GM12878 (cell line): ENCODE measurements around the gene PRKCI. TPM values are rescaled to one million over a fixed set of nuclear protein-coding genes. Genes with fewer than 3 reads are reported as not detected.

Experiments used
- ATAC-seq: fragments of 200-7000 bp; cut with Tn5 transposase; 3 replicates; pipeline ENCODE4 v1.9.1; 2020; ENCODE audit warnings: mild to moderate bottlenecking, moderate library complexity
- BruUV-seq: library from RNA; stranded (reverse); fragments of 400-500 nt; replicated peaks from 2 replicates; lab custom pipeline; 2021; lab: Mats Ljungman, UMichigan
- CTCF ChIA-PET: fragments of 300-600 bp; sonication (Branson Sonifier 250); formaldehyde crosslinking; extraction: SDS; loops from one replicate; lab custom pipeline; 2021; ENCODE audit warnings: inconsistent platforms; lab: Yijun Ruan, JAX
- POLR2A ChIA-PET: fragments of 350-600 bp; formaldehyde crosslinking; extraction: SDS; loops from one replicate; lab custom pipeline; 2021; ENCODE audit warnings: inconsistent platforms; lab: Charles Lee
- RAD21 ChIA-PET: fragments of 300-600 bp; sonication (Branson Sonifier 250); formaldehyde crosslinking; loops from one replicate; lab custom pipeline; 2023; ENCODE audit warnings: antibody characterized with exemption; ENCODE audit not compliant: unreplicated experiment; lab: Charles Lee
- SMC1A ChIA-PET: fragments of 300-600 bp; sonication (Branson Sonifier 250); formaldehyde crosslinking; loops from one replicate; lab custom pipeline; 2023; ENCODE audit not compliant: unreplicated experiment, uncharacterized antibody; lab: Charles Lee
- DNase-seq: peaks from one replicate; pipeline ENCODE4 v3.0.0-alpha.2; 2011; ENCODE audit warnings: low read depth, low spot score
- FAIRE-seq: peaks from 3 replicates; lab custom pipeline; 2011; peaks lifted over from hg19 to GRCh38; lab: Jason Lieb, UNC
- H2AFZ ChIP-seq: 2 replicates; pipeline ENCODE4 v1.6.0; 2011; ENCODE audit warnings: low read depth, low read length, control low read depth; ENCODE audit not compliant: control insufficient read depth
- H3K27ac ChIP-seq: 2 replicates; pipeline ENCODE4 v1.5.1; 2011; ENCODE audit warnings: control low read depth; ENCODE audit not compliant: control insufficient read depth, insufficient read depth
- H3K27me3 ChIP-seq, 2 experiments: replicated peaks in 1 of 2; 2 replicates each; pipeline versions ENCODE4 v1.6.0 to v1.6.1; 2011; ENCODE audit warnings: low read length in 1 of 2; ENCODE audit not compliant: control insufficient read depth in 2 of 2, insufficient read depth in 2 of 2
- H3K36me3 ChIP-seq, 2 experiments: 2 replicates each; pipeline ENCODE4 v1.5.1; 2011; ENCODE audit warnings: low read length in 1 of 2; ENCODE audit not compliant: control insufficient read depth in 2 of 2, insufficient read depth in 2 of 2
- H3K4me1 ChIP-seq: 2 replicates; pipeline ENCODE4 v1.6.1; 2011; ENCODE audit warnings: mild to moderate bottlenecking, low read length, moderate library complexity, mixed read lengths; ENCODE audit not compliant: control insufficient read depth, insufficient read depth
- H3K4me2 ChIP-seq: 2 replicates; pipeline ENCODE4 v1.6.0; 2011; ENCODE audit warnings: control low read depth; ENCODE audit not compliant: control insufficient read depth, insufficient read depth
- H3K4me3 ChIP-seq: fragments of 200-600 bp; sonication (generic); 2 replicates; pipeline ENCODE4 v1.5.1; 2016
- H3K79me2 ChIP-seq: 2 replicates; pipeline ENCODE4 v1.6.0; 2011; ENCODE audit warnings: low read length; ENCODE audit not compliant: control insufficient read depth, insufficient read depth
- H3K9ac ChIP-seq: 2 replicates; pipeline ENCODE4 v1.8.0; 2011; ENCODE audit warnings: low read length, control low read depth, mixed read lengths; ENCODE audit not compliant: control insufficient read depth, insufficient read depth
- H3K9me3 ChIP-seq: replicated peaks from 3 replicates; pipeline ENCODE4 v1.5.1; 2011; ENCODE audit warnings: mild to moderate bottlenecking, low read length; ENCODE audit not compliant: control insufficient read depth, insufficient read depth
- H4K20me1 ChIP-seq: 2 replicates; pipeline ENCODE4 v1.6.0; 2011; ENCODE audit not compliant: control insufficient read depth, insufficient read depth
- CHD2 ChIP-seq: IDR thresholded peaks from 2 replicates; pipeline ENCODE4 v1.6.1; 2011; ENCODE audit warnings: low read depth, low read length, improper control_type of control experiment, borderline replicate concordance
- FOXM1 ChIP-seq: IDR thresholded peaks from 2 replicates; pipeline ENCODE4 v1.6.1; 2012; ENCODE audit warnings: low read depth, mild to moderate bottlenecking, inconsistent platforms, low read length, moderate library complexity
- GABPA ChIP-seq: IDR thresholded peaks from 2 replicates; pipeline ENCODE4 v1.6.1; 2014; ENCODE audit warnings: antibody characterized with exemption, low read depth, mild to moderate bottlenecking, inconsistent platforms
- IKZF2 ChIP-seq, 2 experiments: fragments of 450-650 bp; IDR thresholded peaks; 2 replicates each; pipeline ENCODE4 v1.6.1; 2017; ENCODE audit warnings: mild to moderate bottlenecking in 2 of 2, moderate library complexity in 2 of 2
- IRF3 ChIP-seq: fragments of 450-650 bp; IDR thresholded peaks from 2 replicates; pipeline ENCODE4 v1.6.1; 2014; ENCODE audit warnings: mild to moderate bottlenecking
- IRF5 ChIP-seq: fragments of 450-650 bp; IDR thresholded peaks from 2 replicates; pipeline ENCODE4 v1.6.1; 2017; ENCODE audit warnings: borderline replicate concordance
- PKNOX1 ChIP-seq: fragments of 450-650 bp; IDR thresholded peaks from 2 replicates; pipeline ENCODE4 v1.6.1; 2016; ENCODE audit warnings: mild to moderate bottlenecking
- POLR2A ChIP-seq: IDR thresholded peaks from 2 replicates; pipeline ENCODE4 v1.6.1; 2011; ENCODE audit warnings: low read depth, mild to moderate bottlenecking, low read length
- POLR2AphosphoS5 ChIP-seq: IDR thresholded peaks from 2 replicates; pipeline ENCODE4 v1.6.1; 2011; ENCODE audit warnings: mild to moderate bottlenecking, low read length, inconsistent platforms
- RELB ChIP-seq: fragments of 450-650 bp; IDR thresholded peaks from 2 replicates; pipeline ENCODE4 v1.6.1; 2017; ENCODE audit warnings: low read depth, mild to moderate bottlenecking, moderate library complexity
- REST ChIP-seq: IDR thresholded peaks from 2 replicates; pipeline ENCODE4 v1.6.1; 2012; ENCODE audit warnings: mild to moderate bottlenecking, low read depth, low read length
- STAT3 ChIP-seq: IDR thresholded peaks from 2 replicates; pipeline ENCODE4 v1.6.1; 2011; ENCODE audit warnings: low read depth, low read length, improper control_type of control experiment
- SUZ12 ChIP-seq: fragments of 200-600 bp; sonication (generic); IDR thresholded peaks from one replicate; pipeline ENCODE4 v1.6.1; 2018; ENCODE audit warnings: antibody characterized with exemption, mild to moderate bottlenecking; ENCODE audit not compliant: unreplicated experiment
- WGBS: methylation state at CpG from one replicate; pipeline ENCODE4 v1.1.6; 2016; ENCODE audit warnings: low lambda C conversion rate; ENCODE audit not compliant: insufficient replicate concordance, insufficient coverage; ENCODE audit errors: missing lambda C conversion rate; 5-methylcytosine and 5-hydroxymethylcytosine counted together
- in situ Hi-C: fragments of 300-500 bp; cut with MboI; formaldehyde crosslinking; loops from 9 replicates; pipeline ENCODE4 v1.14.3; 2018; ENCODE audit warnings: mixed read lengths
- intact Hi-C: fragments of 100-400 bp; cut with micrococcal nuclease; formaldehyde crosslinking; loops from one replicate; pipeline ENCODE4 v1.14.2; 2022; ENCODE audit not compliant: unreplicated experiment
- polyA plus RNA-seq, 11 experiments: library from polyadenylated mRNA; depleted of rRNA in 4 of 11; unstranded in 6 of 11; stranded (reverse) in 5 of 11; fragments of >200 nt; fragmentation: Nextera tagmentation in 4 of 11; fragmentation: Illumina TruSeq in 1 of 11; extraction: Ambion mirVana in 4 of 11; extraction: Trizol in 1 of 11; gene quantifications; 1 replicate in 1 of 11; 2 replicates in 10 of 11; pipeline versions ENCODE4 v1.2.1 to v1.2.3, GENCODE V29; 2011 to 2016; ENCODE audit warnings: inconsistent platforms in 2 of 11, missing spikeins in 2 of 11, low read depth in 1 of 11
- total RNA-seq, 4 experiments: library from RNA; depleted of rRNA in 3 of 4; stranded (reverse); fragments of >200 nt in 3 of 4; fragmentation: Illumina TruSeq in 1 of 4; extraction: Trizol in 1 of 4; gene quantifications; 2 replicates each; pipeline versions ENCODE4 v1.2.1 to v1.2.3, GENCODE V29; 2013 to 2021

PRKCI gene
- total and polyA plus RNA-seq, 10 of the 15 experiments (the other 5 are each of a cell fraction or from before 2014, with no cell fraction given), result 3.5 to 15.4 (median 11.8) TPM

GRCh38 chr3:170180079-170180907, 41.9 kb upstream of the PRKCI start:
- peak overlapping the region; percentile 89 for H3K4me3 ChIP-seq
- RAD21 ChIA-PET, result interaction anchor here (0.7 to 2.9 kb wide), 9 partner anchors 9 to 181 kb away, joined by 3 to 11 read pairs (median 4); partner anchors contain the start of gene SKIL
- ATAC-seq (peak; percentile 54), DNase-seq (no peak), FAIRE-seq (peak; percentile 56)
- H3K27ac ChIP-seq, result peak overlapping the region; percentile 98
- no peaks in the 10 kb centered on the region for H3K9me3 ChIP-seq
- peak overlapping the region; percentile 88 for H3K4me2 ChIP-seq
- no TSS peak for BruUV-seq
- CTCF ChIA-PET, result interaction anchor here (0.6 to 1.0 kb wide), 6 partner anchors 14 to 177 kb away, joined by 3 to 4 read pairs (median 3); no protein-coding TSS in a partner anchor
- in situ Hi-C loops (no loop called here), intact Hi-C loops (loop anchor here (5.0 kb wide), 4 partner anchors 53 to 418 kb away; partner anchors contain the start of gene SKIL)
- peak overlapping the region; percentile 98 for H3K9ac ChIP-seq
- peaks cover 53% of the 10 kb centered on the region for H3K79me2 ChIP-seq
- SMC1A ChIA-PET, result interaction anchor here (0.6 to 2.7 kb wide), 17 partner anchors 9 to 394 kb away, joined by 3 to 19 read pairs (median 4); partner anchors contain the start of gene PRKCI
- H2AFZ ChIP-seq, result peak overlapping the region; percentile 35
- no peaks in the 10 kb centered on the region for H4K20me1 ChIP-seq
- peaks cover 0 to 22% of the 10 kb centered on the region in 2 experiments; a peak in 3 of 4 replicates for H3K36me3 ChIP-seq
- 1% methylated on average over 16 of the region's 16 CpGs for WGBS
- POLR2A ChIA-PET, result interaction anchor here (0.7 to 1.3 kb wide), 6 partner anchors 9 to 1975 kb away, joined by 3 to 7 read pairs (median 3); no protein-coding TSS in a partner anchor
- H3K4me1 ChIP-seq, result peaks cover 3% of the 10 kb centered on the region
- no peaks in the 10 kb centered on the region for H3K27me3 ChIP-seq
- TF ChIP-seq SUZ12 (no peak), IRF3 (no peak), FOXM1 (no peak), STAT3 (no peak), IRF5 (no peak), RELB (0 out of 2 replicates have a peak, but pooled peaks have one; percentile 23), REST (no peak), GABPA (no peak), POLR2AphosphoS5 (no peak), PKNOX1 (peak; percentile 68), IKZF2 (IDR thresholded peaks at IDR 0.05) (peak in 1 of 2 experiments; percentile 9; a peak in 1 of 4 replicates), CHD2 (no peak), POLR2A (no peak)
